Fibroblast of pulmonary artery (primary cell): Measurements from ENCODE around the gene EIF3M.

ENCODE experiments used
- DNase-seq: peaks from one replicate; pipeline ENCODE4 v3.0.0-alpha.2; 2010; ENCODE audit warnings: low read depth
- H3K4me3 ChIP-seq: replicated peaks from 2 replicates; pipeline ENCODE4 v1.5.1; 2011; ENCODE audit warnings: low read depth, mild to moderate bottlenecking, control low read depth, low read length, moderate library complexity
- CTCF ChIP-seq: IDR thresholded peaks from 2 replicates; pipeline ENCODE4 v1.5.1; 2011; ENCODE audit warnings: mild to moderate bottlenecking, control low read depth, low read length, inconsistent platforms; ENCODE audit errors: missing control alignments

Gene EIF3M

DNA sequence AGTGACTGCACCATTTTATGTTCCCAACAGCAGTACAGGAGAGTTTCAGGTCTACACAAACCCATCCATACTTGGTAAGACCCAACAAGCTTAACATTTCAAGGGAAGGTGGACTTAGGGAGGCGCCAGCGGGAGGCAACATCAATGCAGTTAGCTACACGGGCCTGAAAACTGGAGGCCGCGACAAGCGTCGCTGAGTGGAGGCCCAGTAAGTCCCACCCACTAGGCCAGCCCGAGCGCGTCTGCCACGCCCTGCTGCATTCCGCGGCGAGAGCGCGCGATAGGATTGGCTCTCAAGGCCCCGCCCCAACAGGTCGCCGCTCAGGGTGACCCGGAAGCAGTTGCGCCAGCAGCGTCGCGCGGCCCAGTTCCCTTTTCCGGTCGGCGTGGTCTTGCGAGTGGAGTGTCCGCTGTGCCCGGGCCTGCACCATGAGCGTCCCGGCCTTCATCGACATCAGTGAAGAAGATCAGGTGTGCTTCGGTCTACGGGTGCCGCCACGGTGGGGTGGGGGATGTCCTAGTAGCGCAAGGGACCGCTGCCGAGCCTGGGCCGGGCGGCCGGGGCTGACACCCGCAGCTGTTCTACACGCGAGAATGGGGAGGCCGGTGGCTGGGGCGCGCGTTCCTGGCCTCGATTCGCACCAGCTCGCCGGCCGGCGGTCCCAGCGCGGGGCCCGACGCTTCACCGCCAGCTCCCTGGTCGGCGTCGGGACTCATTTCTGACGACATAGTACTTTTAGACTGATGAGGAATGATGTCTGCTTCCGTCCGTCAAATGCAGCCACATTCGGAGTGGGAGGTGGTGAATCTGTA, at the start of gene EIF3M:
EIF3M (plus strand) TSS at position 373 of the 813 bp plus-strand sequence; CDS start at position 430, 57 bp downstream.
- TF ChIP-seq CTCF = no peak
- peak; percentile 97 for DNase-seq

GRCh38 chr11:32538804-32539203, 44.8 kb upstream of the EIF3M start:
- TF ChIP-seq CTCF = no peak
- H3K4me3 ChIP-seq = no peak overlapping the region
- DNase-seq = no peak

More for the DNA sequence above, at the start of gene EIF3M:
- peak within 1 kb of the TSS; percentile 82 for H3K4me3 ChIP-seq

- no peak for TF ChIP-seq CTCF
- no peak for DNase-seq
- no peak overlapping the region for H3K4me3 ChIP-seq
These were observed 33.9 kb upstream of the EIF3M start for GRCh38 chr11:32549611-32550187.

DNA sequence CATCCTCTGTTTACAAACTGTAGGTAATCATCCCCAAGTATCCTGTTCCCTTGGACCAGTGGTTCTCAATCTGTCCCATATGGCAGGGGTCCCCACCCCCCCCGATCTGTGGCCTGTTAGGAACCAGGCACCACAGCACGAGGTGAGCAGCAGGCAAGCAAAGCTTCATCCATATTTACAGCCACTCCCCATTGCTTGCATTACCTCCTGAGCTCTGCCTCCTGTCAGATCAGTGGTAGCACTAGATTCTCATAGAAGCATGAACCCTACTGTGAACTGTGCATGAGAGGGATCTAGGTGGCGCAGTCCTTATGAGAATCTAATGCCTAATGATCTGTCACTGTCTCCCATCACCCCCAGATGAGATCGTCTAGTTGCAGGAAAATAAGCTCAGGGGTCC, 33.4 kb upstream of the EIF3M start:
- no peak for TF ChIP-seq CTCF

GRCh38 chr11:32555091-32555490, 28.5 kb upstream of the EIF3M start:
- DNase-seq = no peak
- TF ChIP-seq CTCF = no peak
- no peak overlapping the region for H3K4me3 ChIP-seq

More for the DNA sequence above, 33.4 kb upstream of the EIF3M start:
- no peak overlapping the region for H3K4me3 ChIP-seq
- no peak for DNase-seq

DNA sequence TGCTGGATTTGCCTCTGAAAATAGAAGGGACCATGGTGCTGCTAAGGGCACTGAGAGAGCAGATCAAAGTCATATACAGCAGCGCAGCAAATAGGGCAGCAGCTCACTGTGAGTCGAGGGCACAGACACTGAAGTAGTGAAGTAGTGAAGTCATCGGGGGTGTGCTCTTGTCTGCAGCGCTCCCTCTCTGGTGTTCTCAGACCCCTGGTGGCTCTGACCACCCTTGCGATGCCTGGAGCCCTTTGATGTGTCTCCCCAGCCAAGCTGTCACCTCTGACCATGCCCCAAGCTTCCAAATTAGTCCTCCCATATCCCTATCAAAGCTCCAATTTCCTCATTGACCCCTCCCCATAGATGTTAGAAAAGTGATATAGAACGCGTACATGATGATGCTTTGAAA, 27.7 kb upstream of the EIF3M start:
- no peak for DNase-seq
- TF ChIP-seq CTCF = no peak
- H3K4me3 ChIP-seq = no peak overlapping the region
